A673 (cell line): ENCODE measurements around the gene DLG4.

Experiments used
- CTCF ChIP-seq: fragments of 300-800, 200-600 bp; sonication (generic); conservative IDR thresholded peaks from 2 replicates; pipeline ENCODE4 v1.5.1; 2017; ENCODE audit warnings: low read depth, mild to moderate bottlenecking, antibody characterized with exemption, low read length, moderate library complexity, mixed read lengths
- EZH2 ChIP-seq: fragments of 200-600 bp; sonication (generic); IDR thresholded peaks from 2 replicates; pipeline ENCODE4 v1.6.1; 2017; ENCODE audit warnings: borderline replicate concordance, low read depth, mild to moderate bottlenecking, mixed read lengths, antibody characterized with exemption, low read length; ENCODE audit not compliant: poor library complexity, severe bottlenecking

- TF ChIP-seq CTCF (no peak), EZH2 (no peak)
These were observed 33.4 kb downstream of the DLG4 start for GRCh38 chr17:7186241-7186640.
